Coronary artery (tissue), 2 donors: ENCODE measurements around the gene CYFIP2.

Experiments used
- DNase-seq: peaks from one replicate; pipeline ENCODE4 v3.0.0-alpha.2; 2017; ENCODE audit warnings: low spot score
- H3K27ac ChIP-seq, 2 donors: fragments of 200-600 bp; sonication (generic); one replicate each; pipeline ENCODE4 v1.5.1; 2016 to 2019
- H3K4me3 ChIP-seq: fragments of 200-600 bp; sonication (generic); 2 replicates; pipeline ENCODE4 v1.5.1; 2016; ENCODE audit warnings: mild to moderate bottlenecking, moderate library complexity
- CTCF ChIP-seq: fragments of 200-600 bp; sonication (generic); IDR thresholded peaks from one replicate; pipeline ENCODE4 v1.5.1; 2019; ENCODE audit warnings: antibody characterized with exemption

CYFIP2 gene

GRCh38 chr5:157294407-157295091 is 28.6 kb downstream of the CYFIP2 start:
- Histone ChIP-seq H3K4me3 (no peak overlapping the region), H3K27ac (no peak overlapping the region)
- no peak for TF ChIP-seq CTCF
- DNase-seq = no peak

GRCh38 chr5:157295247-157295646 is 29.3 kb downstream of the CYFIP2 start:
- no peak for DNase-seq
- no peak overlapping the region for H3K27ac ChIP-seq
- no peak for TF ChIP-seq CTCF
- no peak overlapping the region for H3K4me3 ChIP-seq

GRCh38 chr5:157300564-157300963 is 34.6 kb downstream of the CYFIP2 start:
- no peak overlapping the region for H3K4me3 ChIP-seq
- no peak for DNase-seq
- no peak overlapping the region for H3K27ac ChIP-seq
- TF ChIP-seq CTCF = no peak

DNA sequence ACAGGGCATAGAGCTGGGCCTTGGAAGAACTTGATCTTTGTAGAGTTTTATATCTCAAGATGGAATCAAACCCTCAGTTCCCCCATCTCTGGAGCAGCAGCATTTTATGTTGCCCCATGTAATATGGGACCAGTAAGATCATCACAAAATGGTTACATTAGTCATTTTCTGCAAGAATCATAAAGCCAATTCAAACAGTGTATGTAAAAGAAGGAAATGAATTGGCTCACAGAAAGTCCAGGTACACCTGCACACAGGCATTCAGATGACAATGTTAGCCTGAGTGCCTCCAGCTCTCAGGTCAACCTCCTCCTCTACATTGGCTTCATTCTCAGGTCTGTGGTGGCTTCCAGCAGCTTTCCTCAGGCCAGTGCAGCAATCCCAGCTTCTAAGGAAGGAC is 35.1 kb downstream of the CYFIP2 start:
- H3K27ac ChIP-seq = no peak overlapping the region
- TF ChIP-seq CTCF = no peak
- DNase-seq = no peak
- H3K4me3 ChIP-seq = no peak overlapping the region

- no peak overlapping the region for H3K27ac ChIP-seq
- TF ChIP-seq CTCF = no peak
- no peak for DNase-seq
- H3K4me3 ChIP-seq = no peak overlapping the region
These were observed 37.1 kb downstream of the CYFIP2 start for GRCh38 chr5:157303023-157303422.

DNA sequence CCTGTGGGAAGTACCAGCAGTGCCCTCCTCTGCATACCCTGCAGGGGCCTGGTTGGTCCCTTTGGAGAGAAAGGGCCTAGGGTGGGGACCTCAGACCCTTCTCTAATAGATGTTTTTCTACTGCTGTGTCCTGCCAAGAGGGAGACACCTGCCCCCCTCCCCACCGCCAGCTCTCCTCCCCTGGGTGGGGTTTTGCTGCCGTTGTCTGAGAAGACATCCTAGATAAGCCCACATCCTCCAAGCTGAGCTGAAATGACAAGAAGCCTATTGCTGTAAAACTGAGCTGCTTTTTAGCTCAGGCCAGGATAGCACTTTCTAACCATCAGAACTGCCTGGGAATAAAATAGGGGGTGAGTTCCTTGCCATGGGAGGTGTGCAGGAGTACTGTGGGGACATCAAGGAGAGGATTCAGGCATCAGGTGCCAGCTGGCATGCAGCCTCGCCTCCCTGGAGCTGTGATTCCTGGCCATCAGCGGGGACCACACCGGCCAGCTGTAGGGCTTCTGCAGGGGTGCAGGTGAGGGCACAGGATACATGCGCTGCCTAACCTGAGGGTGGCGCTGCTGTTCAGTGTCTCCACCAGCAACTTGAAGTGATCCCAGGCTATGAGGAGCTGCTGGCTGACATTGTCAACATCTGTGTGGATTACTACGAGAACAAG is 37.9 kb downstream of the CYFIP2 start:
- no peak for TF ChIP-seq CTCF
- Histone ChIP-seq H3K4me3 (no peak overlapping the region), H3K27ac (no peak overlapping the region)
- no peak for DNase-seq

DNA sequence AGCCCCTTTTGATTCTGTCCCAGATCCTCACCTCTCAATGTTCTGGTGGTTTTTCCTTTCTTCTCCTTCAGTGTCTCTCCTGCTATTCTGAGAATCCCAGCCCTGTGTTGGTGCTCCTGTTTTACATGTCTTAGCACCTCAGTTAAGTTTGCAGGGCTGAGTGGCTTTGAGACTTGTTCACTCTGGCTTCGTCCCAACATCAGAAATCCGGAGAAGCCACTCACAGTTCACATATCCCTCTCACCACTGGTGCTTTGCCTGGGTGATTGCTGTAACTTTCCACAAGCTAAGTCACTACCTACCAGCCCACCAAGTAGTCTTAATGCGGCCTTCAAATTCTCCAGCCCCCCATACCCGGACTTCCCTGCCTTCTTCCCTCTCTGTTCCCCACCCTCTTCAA is 40.2 kb downstream of the CYFIP2 start:
- Histone ChIP-seq H3K4me3 (no peak overlapping the region), H3K27ac (no peak overlapping the region)
- no peak for TF ChIP-seq CTCF
- no peak for DNase-seq
